Heart left ventricle (tissue), 16 donors: ENCODE measurements around the gene CADM2. TPM values are rescaled to one million over a fixed set of nuclear protein-coding genes. Genes with fewer than 3 reads are reported as not detected.

Source experiments
- ATAC-seq, 4 donors: fragments of 200-7000 bp; cut with Tn5 transposase; one replicate each; pipeline ENCODE4 v1.9.1; 2020 to 2022; ENCODE audit warnings: moderate library complexity in 4 of 4, mild to moderate bottlenecking in 3 of 4, moderate number of reproducible peaks in 1 of 4
- DNase-seq, 5 donors: peaks; one replicate each; pipeline ENCODE4 v3.0.0-alpha.2; 2020
- H3K27ac ChIP-seq, 12 donors: fragments of 200-600 bp; sonication (generic) in 4 of 12; one replicate each; pipeline versions ENCODE4 v1.5.0 to v1.8.0; 2016 to 2022; ENCODE audit warnings: mild to moderate bottlenecking in 2 of 12
- H3K27me3 ChIP-seq, 9 donors: fragments of 200-600 bp; sonication (generic) in 2 of 9; one replicate each; pipeline versions ENCODE4 v1.5.1 to v1.8.0; 2016 to 2022; ENCODE audit warnings: mild to moderate bottlenecking in 3 of 9
- H3K36me3 ChIP-seq, 9 donors: fragments of 200-600 bp; sonication (generic) in 2 of 9; one replicate each; pipeline versions ENCODE4 v1.5.0 to v1.8.0; 2018 to 2022; ENCODE audit warnings: mild to moderate bottlenecking in 2 of 9
- H3K4me1 ChIP-seq, 12 donors: fragments of 200-600 bp; sonication (generic) in 4 of 12; one replicate each; pipeline versions ENCODE4 v1.5.0 to v1.8.0; 2016 to 2022; ENCODE audit warnings: mild to moderate bottlenecking in 3 of 12
- H3K4me3 ChIP-seq, 12 donors: fragments of 200-600 bp; sonication (generic) in 4 of 12; one replicate each; pipeline versions ENCODE4 v1.5.0 to v1.8.0; 2017 to 2022; ENCODE audit warnings: mild to moderate bottlenecking in 9 of 12, moderate library complexity in 4 of 12
- H3K9me3 ChIP-seq, 12 donors: fragments of 200-600 bp; sonication (generic) in 4 of 12; one replicate each; pipeline versions ENCODE4 v1.5.0 to v1.8.0; 2016 to 2022; ENCODE audit warnings: mild to moderate bottlenecking in 1 of 12
- POLR2A ChIP-seq, 2 donors: fragments of 450-650 bp; IDR thresholded peaks; one replicate each; pipeline ENCODE4 v1.6.1; 2017; ENCODE audit warnings: antibody characterized with exemption in 2 of 2, mild to moderate bottlenecking in 2 of 2, moderate library complexity in 2 of 2
- WGBS, 4 donors: extraction: QIAGEN DNeasy Blood & Tissue Kit in 2 of 4; methylation state at CpG; one replicate each; pipeline versions ENCODE4 v1.1.5 to v1.1.7; 2013 to 2018; 5-methylcytosine and 5-hydroxymethylcytosine counted together
- intact Hi-C, 10 donors: fragments of 100-400 bp; cut with DNase I; formaldehyde crosslinking; loops; one replicate each; pipeline versions ENCODE4 v1.11.1 to v1.14.2; 2022
- polyA plus RNA-seq, 2 donors: library from polyadenylated mRNA; stranded (reverse); fragments of 200-250 nt; gene quantifications; one replicate each; pipeline ENCODE4 v1.2.3, GENCODE V29; 2013
- total RNA-seq, 9 donors: library from RNA; depleted of rRNA in 2 of 9; stranded (reverse); fragments of >200 nt in 2 of 9; fragmentation: NEBNext Ultra II Directional in 3 of 9; extraction: Animal tissue kit (Norgen Biotek cat#: 25700) in 3 of 9; gene quantifications; one replicate each; pipeline versions ENCODE4 v1.1.0 to v1.2.4, GENCODE V29; 2016 to 2023
- TF ChIP-seq, protein P1 (sequence below), 12 donors: fragments of 200-600 bp; sonication (generic) in 4 of 12; IDR thresholded peaks; one replicate each; pipeline versions ENCODE4 v1.5.0 to v1.8.0; 2018 to 2022; ENCODE audit warnings: antibody characterized with exemption in 12 of 12, mild to moderate bottlenecking in 5 of 12
- donor health status: ischemic (EF 13 %, LVEDD 7.1; RV severe dilation, severe dysfunction).
- donor health status: healthy with polysubstance abuse.
- donor health status: DM: no; HTN: yes; CAD: no.
- donor health status: DM: no; HTN: no; CAD: no.
- donor health status: ischemic (EF 25% LVEDD 6.9; RV normal size, moderate dysfunction).
- donor health status: ischemic (EF 25% LVEDD 5.7; RV mildly dilated, moderate dysfunction).
- donor health status: healthy.
- donor health status: DM: yes; HTN: yes; CAD: no.
- donor health status: ischemic (EF 35%, LVEDD 5.7; RV mildly dilated, moderate dysfunction).
- donor health status: nonischemic (EF 11% LVEDD 7.7; RV severe dilation, severe dysfunction).
- donor health status: DM: yes; HTN: yes; CAD: no.
- donor health status: PGD.
- donor health status: ischemic (EF 29% LVEDD 5.4; RV normal size, mild dysfunction).
- donor health status: nonischemic (EF 23%, LVEDD 6.1; RV moderate dilation, normal function).

CADM2 gene
- total and polyA plus RNA-seq, 11 donors = 0.19 to 2.3 (median 0.69) TPM

DNA sequence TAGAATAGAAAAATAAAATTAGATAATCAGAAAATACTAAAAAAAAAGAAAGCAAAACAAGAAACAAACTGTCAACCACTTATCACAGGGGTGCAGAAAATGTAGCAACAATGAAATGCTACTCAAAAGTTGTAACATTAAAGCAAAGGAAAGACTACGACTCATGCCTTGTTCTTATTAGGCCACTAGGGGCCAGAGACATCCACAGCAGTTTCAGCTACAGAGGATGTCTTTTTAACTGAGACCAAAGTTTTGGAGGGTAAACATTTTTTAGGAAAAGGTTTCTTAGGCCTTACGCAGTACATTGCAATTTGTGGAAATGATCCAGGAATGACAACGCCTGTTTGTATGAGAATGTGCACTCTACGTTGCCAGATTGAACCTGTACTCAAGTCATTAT lies 15.4 kb upstream of the CADM2 start:
- Histone ChIP-seq H3K36me3 (no peaks in the 10 kb centered on the region), H3K4me3 (no peak overlapping the region), H3K27ac (no peak overlapping the region), H3K9me3 (no peaks in the 10 kb centered on the region), H3K27me3 (no peaks in the 10 kb centered on the region), H3K4me1 (no peaks in the 10 kb centered on the region)
- 60 to 72% (median 65%) methylated on average over 4 of the region's 4 CpGs for WGBS, 4 donors
- no peak for DNase-seq
- intact Hi-C loops = no loop called here
- TF ChIP-seq, protein P1, sequence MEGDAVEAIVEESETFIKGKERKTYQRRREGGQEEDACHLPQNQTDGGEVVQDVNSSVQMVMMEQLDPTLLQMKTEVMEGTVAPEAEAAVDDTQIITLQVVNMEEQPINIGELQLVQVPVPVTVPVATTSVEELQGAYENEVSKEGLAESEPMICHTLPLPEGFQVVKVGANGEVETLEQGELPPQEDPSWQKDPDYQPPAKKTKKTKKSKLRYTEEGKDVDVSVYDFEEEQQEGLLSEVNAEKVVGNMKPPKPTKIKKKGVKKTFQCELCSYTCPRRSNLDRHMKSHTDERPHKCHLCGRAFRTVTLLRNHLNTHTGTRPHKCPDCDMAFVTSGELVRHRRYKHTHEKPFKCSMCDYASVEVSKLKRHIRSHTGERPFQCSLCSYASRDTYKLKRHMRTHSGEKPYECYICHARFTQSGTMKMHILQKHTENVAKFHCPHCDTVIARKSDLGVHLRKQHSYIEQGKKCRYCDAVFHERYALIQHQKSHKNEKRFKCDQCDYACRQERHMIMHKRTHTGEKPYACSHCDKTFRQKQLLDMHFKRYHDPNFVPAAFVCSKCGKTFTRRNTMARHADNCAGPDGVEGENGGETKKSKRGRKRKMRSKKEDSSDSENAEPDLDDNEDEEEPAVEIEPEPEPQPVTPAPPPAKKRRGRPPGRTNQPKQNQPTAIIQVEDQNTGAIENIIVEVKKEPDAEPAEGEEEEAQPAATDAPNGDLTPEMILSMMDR (IDR thresholded peaks at IDR 0.05) = peak in 1 of 12 donors; percentile 5
- no peak for TF ChIP-seq POLR2A (IDR thresholded peaks at IDR 0.05)
- ATAC-seq = no peak

DNA sequence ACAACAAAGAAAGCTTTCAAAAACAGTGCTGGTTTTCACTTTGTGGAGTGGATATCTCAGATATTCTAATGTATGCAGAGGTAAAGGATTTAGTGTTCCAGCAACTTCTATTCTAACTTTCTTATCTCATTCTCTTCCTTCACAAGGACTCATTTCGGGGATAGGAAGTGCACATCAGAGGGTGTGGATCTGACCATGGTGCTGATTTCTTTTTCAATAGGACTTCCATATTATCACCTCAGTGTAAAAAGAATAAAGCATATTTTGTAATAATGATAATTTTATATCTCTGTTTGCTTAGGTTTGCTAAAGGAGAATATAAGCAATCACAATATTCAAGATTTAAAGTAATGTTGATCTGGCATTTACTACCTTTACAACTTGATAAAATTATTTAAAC lies 12.5 kb upstream of the CADM2 start:
- DNase-seq = no peak
- ATAC-seq = no peak
- intact Hi-C loops = no loop called here
- Histone ChIP-seq H3K27ac (no peak overlapping the region), H3K36me3 (no peaks in the 10 kb centered on the region), H3K9me3 (peaks cover 0 to 4% (median 0%) of the 10 kb centered on the region in 12 donors), H3K4me3 (no peak overlapping the region), H3K27me3 (no peaks in the 10 kb centered on the region), H3K4me1 (no peaks in the 10 kb centered on the region)
- no peak for TF ChIP-seq POLR2A (IDR thresholded peaks at IDR 0.05)
- TF ChIP-seq, protein P1 (IDR thresholded peaks at IDR 0.05) = no peak
- 0 to 3% (median 1%) methylated on average over 1 of the region's 1 CpG for WGBS, 4 donors

DNA sequence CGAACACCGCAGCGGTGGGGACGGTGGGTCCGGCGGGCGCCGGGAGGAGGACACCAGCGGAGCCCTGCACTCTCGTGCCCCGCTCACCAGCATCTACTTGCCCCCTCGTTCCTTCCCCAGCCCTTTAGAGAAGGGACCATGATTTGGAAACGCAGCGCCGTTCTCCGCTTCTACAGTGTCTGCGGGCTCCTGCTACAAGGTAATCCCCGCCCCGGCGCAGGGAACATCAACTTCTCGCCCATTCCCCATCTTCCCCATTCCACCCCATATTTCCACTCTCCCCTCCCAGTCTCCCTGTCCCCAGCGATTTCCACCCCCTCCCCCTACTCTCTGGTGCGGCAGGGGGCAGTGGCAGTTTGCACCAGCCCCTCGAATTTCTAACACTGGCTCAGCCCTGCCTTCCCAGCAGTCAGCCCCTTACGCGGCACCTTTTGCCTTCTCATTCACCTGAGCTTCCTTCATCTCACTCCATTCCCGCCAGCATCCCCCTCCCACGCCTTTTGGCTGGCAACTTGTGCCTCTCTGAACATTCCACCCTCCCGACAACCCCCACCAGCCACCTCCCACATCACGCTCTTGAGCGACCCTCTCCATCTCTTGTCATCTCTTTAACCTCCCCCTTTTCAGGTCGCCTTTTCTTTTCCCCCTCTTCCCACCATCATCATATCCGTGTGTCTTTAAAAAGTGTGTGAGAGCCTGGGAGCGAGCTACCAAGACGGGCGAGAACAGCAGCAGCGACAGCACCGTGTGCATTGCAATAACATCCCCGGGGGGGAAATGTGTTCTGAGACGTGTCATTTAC lies 882 bp downstream of the CADM2 start:
- ATAC-seq = peak in 1 of 4 donors; percentile 10
- Histone ChIP-seq H3K4me1 (peaks cover 0 to 26% (median 7%) of the 10 kb centered on the region in 12 donors), H3K27ac (no peak overlapping the region), H3K9me3 (no peaks in the 10 kb centered on the region), H3K4me3 (peak overlapping the region; percentile 3 to 66 (median 52)), H3K36me3 (no peaks in the 10 kb centered on the region), H3K27me3 (peaks cover 14 to 46% (median 32%) of the 10 kb centered on the region in 9 donors)
- intact Hi-C loops = no loop called here
- no peak for DNase-seq
- TF ChIP-seq, protein P1 (IDR thresholded peaks at IDR 0.05) = no peak
- no peak for TF ChIP-seq POLR2A (IDR thresholded peaks at IDR 0.05)
- 2 to 3% (median 2%) methylated on average over 26 to 40 of the region's 40 CpGs for WGBS, 4 donors

DNA sequence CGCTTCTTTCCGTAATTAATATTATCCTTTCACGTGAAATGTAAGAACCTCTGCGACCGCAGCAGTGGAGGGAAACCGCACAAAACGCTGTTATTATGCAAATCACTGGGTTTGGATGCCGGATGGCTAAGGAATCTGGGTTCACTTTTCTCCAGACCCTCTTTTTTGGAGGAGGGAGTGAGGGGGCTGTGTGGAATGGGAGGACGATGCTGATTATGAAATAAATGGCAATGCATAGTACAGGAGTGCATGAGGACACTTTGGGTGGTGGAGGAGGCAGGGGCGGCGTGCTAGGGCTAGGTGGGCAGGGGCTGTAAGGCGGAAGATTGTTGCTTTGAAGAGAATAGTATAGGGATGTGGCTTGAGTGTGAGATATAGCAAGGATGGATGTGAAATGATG lies 1.8 kb downstream of the CADM2 start:
- no peak overlapping the region for H3K4me3 ChIP-seq
- H3K36me3 ChIP-seq = no peaks in the 10 kb centered on the region
- no peak overlapping the region for H3K27ac ChIP-seq
- DNase-seq (no peak), ATAC-seq (no peak)
- H3K4me1 ChIP-seq = peaks cover 0 to 26% (median 7%) of the 10 kb centered on the region in 12 donors
- H3K9me3 ChIP-seq = no peaks in the 10 kb centered on the region
- intact Hi-C loops = no loop called here
- WGBS, 4 donors = 2 to 5% (median 3%) methylated on average over 12 of the region's 12 CpGs
- TF ChIP-seq POLR2A (IDR thresholded peaks at IDR 0.05) = no peak
- TF ChIP-seq, protein P1 (IDR thresholded peaks at IDR 0.05) = no peak
- peaks cover 14 to 46% (median 32%) of the 10 kb centered on the region in 9 donors for H3K27me3 ChIP-seq
